Suprapubic skin (tissue), 4 donors: ENCODE measurements around the gene PRAMEF2. TPM values are rescaled to one million over a fixed set of nuclear protein-coding genes. Genes with fewer than 3 reads are reported as not detected.
"Not testable (repeated sequence)": the region's sequence is repeated elsewhere in the genome, so short reads cannot be mapped to it uniquely, and the experiment has no call there.

Source experiments
- DNase-seq, 2 donors: peaks; one replicate each; pipeline ENCODE4 v3.0.0-alpha.2; 2019; ENCODE audit warnings: low spot score in 2 of 2
- H3K27ac ChIP-seq: fragments of 200-600 bp; sonication (generic); one replicate; pipeline ENCODE4 v1.5.1; 2019
- H3K27me3 ChIP-seq: fragments of 200-600 bp; sonication (generic); one replicate; pipeline ENCODE4 v1.5.1; 2019
- H3K36me3 ChIP-seq: fragments of 200-600 bp; sonication (generic); one replicate; pipeline ENCODE4 v1.5.1; 2019
- H3K4me1 ChIP-seq: fragments of 200-600 bp; sonication (generic); one replicate; pipeline ENCODE4 v1.5.1; 2019
- H3K4me3 ChIP-seq: fragments of 200-600 bp; sonication (generic); one replicate; pipeline ENCODE4 v1.5.1; 2019; ENCODE audit warnings: mild to moderate bottlenecking
- H3K9me3 ChIP-seq: fragments of 200-600 bp; sonication (generic); one replicate; pipeline ENCODE4 v1.5.1; 2019
- EP300 ChIP-seq: sonication (generic); formaldehyde crosslinking; IDR thresholded peaks from one replicate; pipeline ENCODE4 v1.6.1; 2017; ENCODE audit warnings: antibody characterized with exemption
- POLR2A ChIP-seq, 2 donors: fragments of 450-650 bp; IDR thresholded peaks; one replicate each; pipeline ENCODE4 v1.6.1; 2017; ENCODE audit warnings: antibody characterized with exemption in 2 of 2, mild to moderate bottlenecking in 2 of 2, moderate library complexity in 2 of 2
- POLR2AphosphoS5 ChIP-seq, 3 donors: sonication (generic); formaldehyde crosslinking; IDR thresholded peaks; one replicate each; pipeline ENCODE4 v1.6.1; 2017; ENCODE audit warnings: antibody characterized with exemption in 3 of 3
- WGBS: methylation state at CpG from one replicate; pipeline ENCODE4 v1.1.5; 2018; 5-methylcytosine and 5-hydroxymethylcytosine counted together
- total RNA-seq, 4 donors: library from RNA; depleted of rRNA; stranded (reverse); fragments of >200 nt; gene quantifications; one replicate each; pipeline ENCODE4 v1.1.0, GENCODE V29; 2016
- TF ChIP-seq, protein P1 (sequence below), 2 donors: fragments of 200-600 bp in 1 of 2; fragments of 450-650 bp in 1 of 2; sonication (generic) in 1 of 2; IDR thresholded peaks; one replicate each; pipeline ENCODE4 v1.5.1; 2016 to 2019; ENCODE audit warnings: antibody characterized with exemption in 2 of 2, mild to moderate bottlenecking in 1 of 2, moderate library complexity in 1 of 2

PRAMEF2 gene, protein sequence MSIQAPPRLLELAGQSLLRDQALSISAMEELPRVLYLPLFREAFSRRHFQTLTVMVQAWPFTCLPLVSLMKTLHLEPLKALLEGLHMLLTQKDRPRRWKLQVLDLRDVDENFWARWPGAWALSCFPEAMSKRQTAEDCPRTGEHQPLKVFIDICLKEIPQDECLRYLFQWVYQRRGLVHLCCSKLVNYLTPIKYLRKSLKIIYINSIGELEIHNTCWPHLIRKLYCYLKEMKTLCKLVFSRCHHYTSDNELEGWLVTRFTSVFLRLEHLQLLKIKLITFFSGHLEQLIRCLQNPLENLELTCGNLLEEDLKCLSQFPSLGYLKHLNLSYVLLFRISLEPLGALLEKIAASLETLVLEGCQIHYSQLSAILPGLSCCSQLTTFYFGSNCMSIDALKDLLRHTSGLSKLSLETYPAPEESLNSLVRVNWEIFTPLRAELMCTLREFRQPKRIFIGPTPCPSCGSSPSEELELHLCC
- total RNA-seq: under 1 TPM in 1 of 4 donors, not detected in 3; 0.39 TPM

DNA sequence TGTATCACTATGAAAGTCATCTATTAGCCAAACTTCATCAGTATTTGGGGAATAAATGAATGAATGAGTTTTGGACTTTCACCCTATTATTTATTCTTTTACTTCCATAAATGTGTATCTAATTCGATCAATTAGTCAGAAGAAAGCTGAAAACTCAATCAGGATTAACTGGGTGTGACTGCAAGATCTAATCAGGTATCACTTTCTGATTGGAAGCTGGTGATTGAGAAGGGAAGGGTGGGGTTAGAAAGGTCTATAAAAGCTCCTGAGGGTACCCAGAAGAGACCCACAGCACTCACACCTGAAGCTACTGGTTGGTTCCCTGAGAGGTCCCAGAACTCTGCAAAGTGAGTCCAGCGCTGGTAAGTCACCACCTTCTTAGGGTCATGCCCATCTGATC lies at the start of gene PRAMEF2:
PRAMEF2 (plus strand) TSS at position 301 of the 400 bp plus-strand sequence. CDS start 1,924 bp downstream, outside the sequence.
- WGBS: 72% methylated on average over 2 of the region's 2 CpGs
- DNase-seq, H3K4me1 ChIP-seq, H3K36me3 ChIP-seq, H3K27me3 ChIP-seq, H3K27ac ChIP-seq, H3K9me3 ChIP-seq, H3K4me3 ChIP-seq: not testable (repeated sequence)

DNA sequence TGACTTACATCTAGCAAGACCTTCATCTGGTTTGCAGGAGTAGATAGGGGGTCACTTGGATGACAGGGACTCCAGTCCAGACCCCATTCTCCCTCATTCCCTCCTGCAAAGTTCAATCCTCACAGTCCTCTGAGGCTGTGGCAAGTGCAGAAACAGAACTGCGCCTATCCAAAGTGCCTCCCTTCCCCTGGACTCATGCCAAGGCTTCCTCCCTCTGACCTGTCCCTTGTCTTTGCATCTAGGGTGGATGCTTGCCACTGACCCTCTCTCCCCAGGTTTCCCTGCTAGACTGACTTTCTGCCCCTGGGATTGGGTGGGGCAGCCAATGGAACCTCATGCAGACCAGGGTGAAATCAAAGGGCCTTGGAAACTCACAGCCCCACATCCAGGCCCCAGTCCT lies 47.0 kb upstream of the PRAMEF2 start:
- no peak for DNase-seq
- Histone ChIP-seq H3K4me1 (no peaks in the 10 kb centered on the region), H3K27me3 (no peaks in the 10 kb centered on the region), H3K4me3 (no peak overlapping the region), H3K9me3 (no peaks in the 10 kb centered on the region), H3K27ac (no peak overlapping the region), H3K36me3 (no peaks in the 10 kb centered on the region)
- WGBS: 82% methylated on average over 1 of the region's 1 CpG
- TF ChIP-seq EP300 (no peak), POLR2AphosphoS5 (IDR thresholded peaks at IDR 0.05) (no peak), POLR2A (IDR thresholded peaks at IDR 0.05) (no peak)
- TF ChIP-seq, protein P1, sequence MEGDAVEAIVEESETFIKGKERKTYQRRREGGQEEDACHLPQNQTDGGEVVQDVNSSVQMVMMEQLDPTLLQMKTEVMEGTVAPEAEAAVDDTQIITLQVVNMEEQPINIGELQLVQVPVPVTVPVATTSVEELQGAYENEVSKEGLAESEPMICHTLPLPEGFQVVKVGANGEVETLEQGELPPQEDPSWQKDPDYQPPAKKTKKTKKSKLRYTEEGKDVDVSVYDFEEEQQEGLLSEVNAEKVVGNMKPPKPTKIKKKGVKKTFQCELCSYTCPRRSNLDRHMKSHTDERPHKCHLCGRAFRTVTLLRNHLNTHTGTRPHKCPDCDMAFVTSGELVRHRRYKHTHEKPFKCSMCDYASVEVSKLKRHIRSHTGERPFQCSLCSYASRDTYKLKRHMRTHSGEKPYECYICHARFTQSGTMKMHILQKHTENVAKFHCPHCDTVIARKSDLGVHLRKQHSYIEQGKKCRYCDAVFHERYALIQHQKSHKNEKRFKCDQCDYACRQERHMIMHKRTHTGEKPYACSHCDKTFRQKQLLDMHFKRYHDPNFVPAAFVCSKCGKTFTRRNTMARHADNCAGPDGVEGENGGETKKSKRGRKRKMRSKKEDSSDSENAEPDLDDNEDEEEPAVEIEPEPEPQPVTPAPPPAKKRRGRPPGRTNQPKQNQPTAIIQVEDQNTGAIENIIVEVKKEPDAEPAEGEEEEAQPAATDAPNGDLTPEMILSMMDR (IDR thresholded peaks at IDR 0.05): no peak

GRCh38 chr1:12810691-12811408 lies 46.0 kb upstream of the PRAMEF2 start:
- H3K9me3 ChIP-seq: no peaks in the 10 kb centered on the region
- no peaks in the 10 kb centered on the region for H3K4me1 ChIP-seq
- H3K27me3 ChIP-seq: no peaks in the 10 kb centered on the region
- TF ChIP-seq POLR2AphosphoS5 (IDR thresholded peaks at IDR 0.05) (no peak), EP300 (no peak)
- TF ChIP-seq, protein P1 (IDR thresholded peaks at IDR 0.05): no peak
- DNase-seq: no peak
- 69% methylated on average over 4 of the region's 5 CpGs for WGBS
- no peak overlapping the region for H3K4me3 ChIP-seq
- H3K36me3 ChIP-seq: no peaks in the 10 kb centered on the region
- H3K27ac ChIP-seq: no peak overlapping the region

- no peaks in the 10 kb centered on the region for H3K9me3 ChIP-seq
- no peak for DNase-seq
- H3K4me3 ChIP-seq: no peak overlapping the region
- no peaks in the 10 kb centered on the region for H3K36me3 ChIP-seq
- no peak overlapping the region for H3K27ac ChIP-seq
- no peaks in the 10 kb centered on the region for H3K4me1 ChIP-seq
- WGBS: 41% methylated on average over 2 of the region's 2 CpGs
- no peaks in the 10 kb centered on the region for H3K27me3 ChIP-seq
- TF ChIP-seq, protein P1 (IDR thresholded peaks at IDR 0.05): no peak
- TF ChIP-seq POLR2A (IDR thresholded peaks at IDR 0.05) (no peak), POLR2AphosphoS5 (IDR thresholded peaks at IDR 0.05) (no peak), EP300 (no peak)
Measured at GRCh38 chr1:12811409-12811784, 45.5 kb upstream of the PRAMEF2 start.

GRCh38 chr1:12819061-12819460 lies 37.8 kb upstream of the PRAMEF2 start:
- not testable (repeated sequence) for H3K4me3 ChIP-seq, H3K36me3 ChIP-seq, H3K9me3 ChIP-seq, H3K27ac ChIP-seq, DNase-seq, H3K27me3 ChIP-seq, H3K4me1 ChIP-seq
- WGBS: 62% methylated on average over 6 of the region's 6 CpGs

GRCh38 chr1:12831310-12831709 lies 25.6 kb upstream of the PRAMEF2 start, which contains the start of gene PRAMEF11:
PRAMEF11 (minus strand) TSS chr1:12831410; CDS start chr1:12828789, 2,621 bp downstream.
- H3K4me3 ChIP-seq, H3K36me3 ChIP-seq, H3K4me1 ChIP-seq, H3K27ac ChIP-seq, DNase-seq, H3K9me3 ChIP-seq, H3K27me3 ChIP-seq: not testable (repeated sequence)
- WGBS: 71% methylated on average over 3 of the region's 3 CpGs

- not testable (repeated sequence) for H3K27ac ChIP-seq, H3K36me3 ChIP-seq, H3K4me1 ChIP-seq, H3K27me3 ChIP-seq, DNase-seq, H3K4me3 ChIP-seq, H3K9me3 ChIP-seq
- 69% methylated on average over 2 of the region's 2 CpGs for WGBS
Measured at GRCh38 chr1:12833251-12833650, 23.6 kb upstream of the PRAMEF2 start.

- not testable (repeated sequence) for H3K9me3 ChIP-seq, H3K36me3 ChIP-seq, DNase-seq, H3K4me1 ChIP-seq, H3K4me3 ChIP-seq, H3K27me3 ChIP-seq, H3K27ac ChIP-seq
- WGBS: 87% methylated on average over 7 of the region's 7 CpGs
Measured at GRCh38 chr1:12848620-12849019, 8.3 kb upstream of the PRAMEF2 start, which contains the start of gene HNRNPCL1. HNRNPCL1 (minus strand) TSS chr1:12848720; CDS start chr1:12848289, 431 bp downstream.
